A549 treated with ZK216348 at 1 μM for 4 hours (cell line): ENCODE measurements around the gene ZNF334. TPM values are rescaled to one million over a fixed set of nuclear protein-coding genes. Genes with fewer than 3 reads are reported as not detected.

ENCODE experiments used
- total RNA-seq: library from RNA; stranded (reverse); fragments of 200-300 nt; extraction: Qiagen RNA extraction; gene quantifications from 5 replicates; pipeline ENCODE4 v1.2.3, GENCODE V29; 2022; ENCODE audit warnings: low read depth

The ZNF334 gene
- total RNA-seq: not detected in 5 replicates

DNA sequence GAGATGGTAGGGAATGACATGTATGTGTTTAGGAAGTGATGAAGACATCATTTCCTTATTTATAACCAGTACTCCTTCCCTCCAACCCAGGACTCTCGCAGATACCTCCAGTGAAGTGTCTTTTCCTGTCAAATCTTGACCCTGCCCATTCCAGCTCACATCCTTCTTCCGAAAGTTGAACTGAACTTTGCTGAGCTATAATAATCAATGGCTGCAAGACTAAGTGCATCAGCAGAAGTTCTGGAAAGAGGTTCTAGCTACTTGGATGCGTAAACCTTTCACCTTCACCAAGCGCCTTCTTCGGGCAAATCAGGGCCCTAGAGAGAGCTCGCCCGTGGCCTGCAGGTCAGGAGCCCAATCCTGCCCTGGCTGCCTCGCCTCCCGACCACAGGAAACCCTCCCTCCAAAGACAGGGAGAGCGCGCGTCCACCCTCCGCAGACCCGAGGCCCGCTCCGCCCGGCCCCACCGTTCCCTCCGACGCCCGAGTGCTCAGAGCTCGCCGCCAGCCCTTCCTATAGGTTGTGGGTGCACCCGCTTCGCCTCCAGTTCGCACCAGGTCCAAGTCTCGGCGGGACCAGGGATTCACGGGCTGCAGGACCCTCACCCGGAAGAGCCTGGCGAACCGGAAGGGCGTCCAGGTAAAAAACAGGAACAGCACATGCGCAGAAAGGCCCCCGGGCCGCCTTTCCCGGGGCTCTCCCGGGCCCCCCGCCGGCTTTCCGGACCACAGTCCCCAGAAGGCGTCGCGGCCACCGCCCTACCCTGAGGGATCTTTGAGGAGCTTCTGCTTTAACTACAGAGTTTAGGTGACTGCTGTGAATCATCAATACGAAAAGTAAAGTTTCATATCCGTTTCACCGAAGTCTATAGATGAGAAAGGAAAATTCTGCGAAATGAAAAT is at the start of gene ZNF334:
TSS of gene ZNF334 (minus strand) at position 617 of the 902 bp plus-strand sequence. CDS start 1,457 bp downstream, outside the sequence.

GRCh38 chr20:46550461-46550860 is 37.1 kb upstream of the ZNF334 start, which contains the start of gene OCSTAMP:
Gene OCSTAMP, minus strand, starts transcription at chr20:46550654. Its CDS starts 94 bp downstream, at chr20:46550560.

Other genes with a start within 250 kb of the ZNF334 start
- 0.07 to 0.09 TPM in 2 of 5 replicates, not detected in the others for gene CDH22, start 205.1 kb downstream of the ZNF334 start, total RNA-seq
- 19.3 to 22.8 TPM (median 19.9 TPM) in 5 replicates for gene ELMO2, start 106.9 kb downstream of the ZNF334 start, total RNA-seq
- gene OCSTAMP, start 37.1 kb upstream of the ZNF334 start, total RNA-seq: not detected in 5 replicates
- gene SLC13A3, start 137.9 kb upstream of the ZNF334 start, total RNA-seq: 0.21 TPM in 1 of 5 replicates, not detected in the others
- 11.9 to 14.1 TPM (median 13.4 TPM) in 5 replicates for gene TP53RK, start 175.9 kb upstream of the ZNF334 start, total RNA-seq
- not detected in 5 replicates for gene SLC2A10, start 196.1 kb upstream of the ZNF334 start, total RNA-seq